NCI-H187 treated with DMSO at 0.1 percent for 48 hours (cell line): ENCODE results near the gene C14orf119.

ENCODE experiments used
- DNase-seq: peaks from one replicate; lab custom pipeline; 2025; lab: John Stamatoyannopoulos, UW

C14orf119 gene

DNA sequence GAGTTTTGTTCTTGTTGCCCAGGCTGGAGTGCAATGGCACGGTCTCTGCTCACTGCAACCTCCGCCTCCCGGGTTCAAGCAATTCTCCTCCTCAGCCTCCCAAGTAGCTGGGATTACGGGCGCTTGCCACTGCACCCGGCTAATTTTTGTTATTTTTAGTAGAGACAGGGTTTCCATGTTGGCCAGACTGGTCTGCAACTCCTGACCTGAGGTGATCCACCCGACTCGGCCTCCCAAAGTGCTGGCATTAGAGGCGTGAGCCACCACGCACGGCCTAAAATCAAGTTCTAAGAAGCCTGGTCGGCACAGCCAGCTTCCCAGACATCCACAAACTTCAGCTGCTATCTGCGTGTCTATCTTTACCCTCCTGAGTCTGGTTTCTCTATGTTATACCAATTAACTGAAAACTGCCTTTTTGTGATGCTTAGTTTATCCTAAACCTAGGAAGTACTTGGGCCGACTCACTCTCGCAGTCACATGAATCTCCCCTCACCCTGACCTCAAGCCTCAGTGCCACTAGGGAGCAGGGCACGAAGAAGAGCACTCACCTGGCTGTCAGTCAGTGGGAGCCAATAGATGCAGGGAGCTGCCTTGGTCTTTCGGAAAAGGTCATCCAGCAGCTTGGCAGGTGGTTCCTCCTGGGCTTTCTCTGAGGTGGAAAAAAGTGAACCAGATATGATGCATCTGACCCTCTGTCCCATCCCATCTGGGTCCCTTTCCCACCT lies 34.6 kb upstream of the C14orf119 start:
- no peak for DNase-seq

DNA sequence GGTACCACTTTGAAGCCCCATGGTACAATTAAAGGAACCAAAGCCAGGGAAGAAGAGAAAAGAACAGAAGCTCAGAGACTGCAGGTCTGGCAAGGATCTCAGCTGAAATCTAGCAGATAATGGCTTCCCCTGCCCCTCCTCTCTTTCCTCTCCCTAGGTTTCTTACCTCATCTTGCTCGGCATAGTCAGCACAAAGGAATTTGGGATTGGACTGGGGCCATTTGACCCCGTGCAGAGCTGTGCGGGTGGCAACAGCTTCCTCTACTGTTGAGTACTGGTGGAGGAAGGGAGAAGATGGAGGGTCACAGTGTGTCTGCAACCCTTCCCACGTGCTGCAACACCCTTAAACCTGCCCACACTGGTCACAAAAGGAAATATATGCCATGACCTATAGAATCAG lies 33.3 kb upstream of the C14orf119 start:
- no peak for DNase-seq

DNA sequence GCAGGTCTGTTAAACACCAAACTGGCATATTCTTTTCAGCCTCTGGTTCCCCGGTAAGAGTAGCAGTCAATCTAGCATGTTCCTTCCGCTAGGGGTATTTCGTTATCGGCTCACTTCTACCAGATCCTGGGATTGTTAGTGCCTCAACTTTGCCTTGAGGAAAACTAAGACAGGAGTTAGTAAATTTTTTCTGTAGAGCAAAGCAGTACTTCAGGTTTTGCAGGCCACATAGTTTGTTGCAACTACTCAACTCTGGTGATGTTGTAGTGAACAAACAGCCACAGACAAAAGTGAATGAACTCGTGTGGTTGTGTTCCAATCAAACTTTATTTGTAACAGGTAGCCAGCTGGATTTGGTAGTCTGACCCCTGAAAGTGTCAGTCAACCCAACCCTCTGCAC lies 31.7 kb upstream of the C14orf119 start:
- DNase-seq, result no peak

DNA sequence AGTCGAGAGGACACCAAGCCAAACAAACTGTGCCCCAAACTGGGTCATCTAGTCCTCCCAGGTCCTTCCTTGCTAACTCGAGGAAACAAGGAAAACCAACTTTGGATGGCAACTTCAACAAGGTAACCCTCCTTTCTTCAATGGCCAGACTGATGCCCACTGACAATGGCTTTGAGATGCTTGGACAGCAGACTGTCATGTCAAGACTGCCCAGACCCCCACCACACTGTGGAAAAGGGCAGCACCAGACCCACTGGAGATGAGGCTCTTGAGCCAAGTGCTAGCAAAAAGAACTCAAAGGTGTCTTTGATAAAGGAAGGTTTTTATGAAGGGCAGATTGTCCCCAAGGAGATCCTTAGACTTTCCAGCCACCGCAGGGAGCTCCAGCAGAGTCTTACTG lies 28.9 kb upstream of the C14orf119 start:
- no peak for DNase-seq

DNA sequence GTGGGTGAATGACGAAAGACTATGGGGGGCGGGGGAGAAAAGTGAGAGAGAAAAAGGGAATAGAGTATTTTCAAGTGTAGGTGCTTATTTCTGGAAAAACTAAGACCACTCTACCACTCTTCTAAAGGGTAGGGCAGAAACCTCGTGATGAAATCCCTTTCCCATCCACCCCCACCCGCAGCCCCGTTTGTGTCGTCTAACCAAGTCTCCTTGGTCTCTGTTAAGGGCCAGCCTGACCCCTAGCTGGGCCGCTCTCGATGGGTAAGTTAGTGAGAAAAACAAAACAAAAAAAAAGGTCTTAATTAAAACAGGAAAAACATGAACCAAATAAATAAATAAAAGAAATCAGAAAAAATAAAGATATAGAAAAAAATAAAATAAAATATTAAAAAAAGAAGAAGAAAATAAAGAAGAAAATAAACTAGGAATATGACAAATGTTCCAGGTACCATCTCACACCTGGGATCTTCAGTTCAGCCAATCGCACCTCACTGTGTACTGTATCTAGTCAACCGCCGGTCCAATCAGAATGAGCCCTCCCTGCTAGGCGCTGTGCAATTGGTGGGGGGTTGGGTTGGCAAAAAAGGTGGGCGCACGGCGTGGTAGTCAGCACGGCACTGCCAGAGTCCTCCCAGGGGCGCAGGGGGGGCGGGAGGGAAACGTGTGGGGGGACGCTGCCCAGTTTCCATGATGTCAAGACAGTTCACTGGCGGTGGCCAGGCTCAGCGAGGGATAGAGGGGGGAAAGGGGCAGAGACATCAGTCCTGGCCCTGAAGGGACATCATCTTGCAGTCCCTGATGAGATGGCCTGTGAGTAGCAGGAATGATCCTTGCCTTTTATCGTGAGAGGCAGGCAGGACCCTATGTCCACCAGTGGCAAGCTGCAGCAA lies 28.2 kb upstream of the C14orf119 start:
- DNase-seq, result no peak

DNA sequence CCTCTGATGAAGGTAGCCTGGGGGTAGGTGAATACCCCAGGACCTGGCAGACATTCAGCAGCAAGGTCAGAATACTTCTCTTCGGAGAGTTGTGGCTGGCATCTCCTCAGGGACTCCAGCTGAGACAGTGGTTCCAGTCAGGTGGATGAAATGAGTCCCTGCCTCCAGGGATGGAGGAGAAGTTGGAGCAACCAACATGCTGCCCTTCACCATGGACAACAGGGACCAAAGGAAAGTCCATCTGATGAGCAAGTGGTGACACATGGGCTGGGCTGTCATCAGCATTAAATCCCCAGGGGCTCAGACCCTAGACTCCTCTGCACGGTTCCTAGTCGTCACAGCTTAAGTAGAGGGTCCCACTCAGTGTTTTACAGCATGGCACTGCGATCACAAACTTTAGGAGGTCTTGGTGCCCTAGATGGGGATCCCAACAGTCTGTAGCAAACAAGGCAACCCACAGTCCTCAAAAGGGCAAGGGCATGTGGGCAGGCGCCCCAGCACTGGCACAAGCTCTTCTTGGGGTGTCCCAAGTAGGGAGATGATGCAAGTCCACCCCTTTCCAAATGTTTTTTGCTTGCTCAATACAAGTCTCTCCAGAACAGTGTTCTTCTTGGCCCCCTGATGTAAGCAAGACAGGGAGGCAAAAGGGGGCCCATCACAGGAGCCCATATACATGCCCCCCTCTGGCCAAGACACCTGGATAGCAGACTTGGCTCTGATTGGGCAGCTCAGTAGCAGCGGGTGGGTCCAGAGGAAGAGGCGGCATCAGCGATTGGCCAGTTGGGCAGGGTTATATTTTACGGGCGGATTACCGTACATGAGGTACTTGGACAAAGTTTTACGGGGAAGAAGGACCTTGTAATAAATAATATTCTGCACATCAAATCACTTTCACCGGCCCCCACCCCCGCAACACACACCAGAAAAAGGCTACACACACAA lies 27.2 kb upstream of the C14orf119 start:
- no peak for DNase-seq

DNA sequence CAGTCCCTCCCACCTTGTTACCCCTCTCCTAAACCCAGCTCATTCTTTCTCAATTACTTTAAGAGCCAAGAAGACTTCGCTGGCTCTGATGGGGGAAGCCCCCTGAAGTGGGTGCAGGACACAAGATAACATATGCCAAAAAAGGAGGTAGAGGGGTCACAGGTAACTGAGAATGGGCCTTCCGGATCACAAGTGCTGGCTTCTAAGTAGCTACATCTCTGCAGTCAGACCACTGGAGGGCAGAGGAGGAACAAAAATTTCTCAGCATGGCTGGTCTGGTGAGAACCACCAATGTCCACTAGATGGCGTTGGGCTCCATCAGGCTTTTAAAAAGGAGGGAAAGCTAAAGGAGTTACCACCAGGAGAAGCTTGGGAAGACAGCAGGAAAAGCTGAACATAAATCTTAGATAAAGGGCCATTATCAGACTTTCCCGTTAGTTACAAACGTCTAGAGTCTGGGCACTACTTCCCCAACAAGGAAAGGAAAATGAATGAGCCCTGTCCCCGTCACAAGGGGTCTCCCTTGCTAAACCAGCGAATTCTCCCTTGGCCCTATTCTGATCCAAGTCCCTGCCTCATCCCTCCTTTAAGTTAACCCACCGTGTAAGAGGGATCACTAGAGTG lies 26.4 kb upstream of the C14orf119 start:
- no peak for DNase-seq

DNA sequence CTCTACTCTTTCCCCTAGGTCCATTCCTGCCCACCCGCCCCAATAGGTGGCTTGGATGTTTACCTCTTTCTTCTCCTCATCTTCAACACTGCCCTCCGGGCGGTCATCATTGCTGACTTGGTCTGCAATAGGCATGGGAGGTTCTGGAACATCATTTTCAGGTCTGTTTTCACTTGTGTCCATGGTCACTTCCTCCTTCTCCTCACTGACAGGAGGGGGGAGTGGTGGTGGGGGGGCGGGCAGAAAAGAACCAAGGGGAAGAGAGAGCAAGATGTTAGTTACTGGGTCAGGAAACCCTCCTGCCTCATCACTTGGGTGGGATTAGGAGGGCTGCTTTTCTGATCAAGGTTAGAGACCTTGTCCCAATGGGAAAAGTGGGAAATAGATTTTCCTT lies 25.9 kb upstream of the C14orf119 start:
- DNase-seq, result no peak

DNA sequence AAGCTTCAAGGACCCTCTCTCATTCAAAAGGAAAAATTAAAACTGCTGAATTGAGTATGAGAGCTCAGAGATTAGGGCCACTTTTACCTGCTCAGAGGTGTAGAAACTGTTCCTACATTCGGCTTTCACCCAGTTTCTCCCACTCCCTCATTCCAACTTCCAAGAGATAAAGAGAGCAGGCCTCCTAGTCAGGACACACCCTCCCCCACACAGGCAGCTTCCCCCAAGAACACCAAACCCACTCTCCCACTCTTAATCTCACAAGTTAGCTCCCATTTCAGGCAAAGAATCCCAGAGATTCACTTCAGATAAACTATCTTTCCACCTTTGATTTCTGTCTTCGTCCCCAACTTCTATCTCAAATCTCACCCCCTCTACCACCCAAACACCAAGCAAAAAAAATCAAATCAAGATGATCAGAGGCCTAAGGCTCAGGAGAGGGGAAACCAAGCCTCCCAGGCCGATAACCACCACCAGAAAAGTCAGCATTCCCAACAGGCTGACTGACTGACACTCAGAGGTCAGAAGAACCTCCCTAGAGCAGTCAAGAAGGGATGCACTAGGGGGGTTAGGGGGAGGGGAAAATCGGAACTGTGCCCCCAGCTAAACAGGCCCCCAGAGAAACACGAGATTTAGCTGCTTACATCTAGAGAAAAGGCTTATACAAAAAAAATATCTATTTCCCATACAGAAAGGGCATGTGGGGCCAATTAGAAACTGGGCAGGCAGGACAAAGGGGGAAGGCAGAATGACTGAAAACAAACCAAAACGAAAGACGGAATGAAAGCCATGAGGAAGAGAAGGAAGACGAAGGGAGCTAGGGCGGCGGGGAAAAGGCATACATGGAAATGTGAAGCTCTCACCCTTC lies 24.8 kb upstream of the C14orf119 start:
- no peak for DNase-seq

DNA sequence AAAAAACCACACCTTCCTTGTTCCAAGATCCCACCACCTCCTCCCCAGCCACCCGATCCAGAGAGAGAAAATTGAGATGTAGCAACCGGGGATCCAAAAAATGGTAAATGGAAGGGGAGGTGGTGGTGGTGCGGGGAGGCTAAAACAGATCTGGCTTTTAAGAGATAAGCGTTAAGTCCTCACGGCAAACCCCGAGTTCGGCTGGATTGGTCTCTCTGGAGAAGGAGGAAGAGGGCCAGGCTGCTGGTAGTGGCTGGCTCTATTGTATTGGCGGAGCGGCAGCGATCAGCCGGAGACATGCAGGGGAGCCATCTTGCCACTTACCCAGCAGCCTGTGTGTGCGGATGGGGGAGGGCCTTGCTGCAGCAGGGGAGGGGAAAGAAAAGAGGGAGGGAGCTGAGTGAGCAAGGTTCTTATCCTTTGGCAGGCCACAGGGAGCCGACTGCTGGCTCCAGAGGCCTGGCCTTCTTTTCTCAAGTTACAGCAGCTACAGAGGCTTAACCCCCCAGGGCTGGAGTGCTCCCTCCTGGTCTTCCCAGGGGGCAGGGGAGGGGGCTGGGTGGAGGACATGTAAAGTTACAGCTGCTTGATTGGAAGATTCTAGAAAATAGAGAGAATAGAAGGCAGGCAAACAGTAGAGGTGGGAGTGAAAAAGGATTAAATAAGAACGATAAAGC lies 23.9 kb upstream of the C14orf119 start:
- no peak for DNase-seq

DNA sequence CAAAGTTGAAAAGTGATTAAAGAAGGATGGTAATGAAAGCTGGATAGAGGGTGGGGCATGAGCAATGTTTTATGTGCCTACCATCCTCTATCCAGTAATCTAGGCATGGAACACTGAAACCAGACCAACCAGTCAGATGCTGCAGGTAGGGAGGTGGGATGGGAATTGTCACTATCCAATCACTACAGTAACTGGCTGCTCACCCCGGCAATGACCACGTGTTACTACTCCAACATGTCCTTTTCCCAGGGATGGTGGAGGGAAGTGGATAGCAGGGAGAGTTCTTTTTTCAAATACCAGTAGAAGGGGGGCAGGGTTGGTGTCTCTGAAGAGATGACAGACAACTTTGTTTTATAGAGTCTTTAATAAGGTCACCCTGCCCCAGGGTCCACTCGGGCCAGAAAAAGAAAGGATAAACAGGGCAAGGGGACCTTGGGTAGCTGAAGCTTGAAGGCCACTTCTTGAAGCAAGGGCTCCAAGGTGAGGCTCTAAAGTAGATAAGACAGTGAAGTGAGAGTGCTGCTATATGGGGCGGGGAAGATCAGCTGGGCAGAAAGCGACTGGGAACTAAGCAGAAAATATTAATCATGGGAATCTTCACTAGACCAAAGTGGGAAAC lies 23.3 kb upstream of the C14orf119 start:
- no peak for DNase-seq

DNA sequence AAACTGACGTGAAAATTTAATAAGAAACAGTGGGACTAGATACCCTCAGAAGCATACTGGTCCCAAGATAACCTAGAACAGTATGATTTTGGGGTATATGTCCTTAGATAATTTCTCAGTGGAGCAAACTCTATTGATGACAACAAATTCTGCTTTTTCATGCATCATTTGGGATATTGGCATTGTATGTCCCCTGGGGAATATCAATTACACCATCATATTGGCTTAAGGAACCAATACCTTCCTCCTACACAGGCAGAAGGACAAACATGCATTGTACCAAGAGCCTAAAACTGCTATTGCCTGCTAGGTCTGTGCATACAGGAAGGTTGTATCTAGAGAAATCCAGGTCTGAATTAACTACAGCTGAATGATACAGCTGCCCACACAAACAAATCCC lies 20.4 kb upstream of the C14orf119 start:
- DNase-seq, result no peak

DNA sequence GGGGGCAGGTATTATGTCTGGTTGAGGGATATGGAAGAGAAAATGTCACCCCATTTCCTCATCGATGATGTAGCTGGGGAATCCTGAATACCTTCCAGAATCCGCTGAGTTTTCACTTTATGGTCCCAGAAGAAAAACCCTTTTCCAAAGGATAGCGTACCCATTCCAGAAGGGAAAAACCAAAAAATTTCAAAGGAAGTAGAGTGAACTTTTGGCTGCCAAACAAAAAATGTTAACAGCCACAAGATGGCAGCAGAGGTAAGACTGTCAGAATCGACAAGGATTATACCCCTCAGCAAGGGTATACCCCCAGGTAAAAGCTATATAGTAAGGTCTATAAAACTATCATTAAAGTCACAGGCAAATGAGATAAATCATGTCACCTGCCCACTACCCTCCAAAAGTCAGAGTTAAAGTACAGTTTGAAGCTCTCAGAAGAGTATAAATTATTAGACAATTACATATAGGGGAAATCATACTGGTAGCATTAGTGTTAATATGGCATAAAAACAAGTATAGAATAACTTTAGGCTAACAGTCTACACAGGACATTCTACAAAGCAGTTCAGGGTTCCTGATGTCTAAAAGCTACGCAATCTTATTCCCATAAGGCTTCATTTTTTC lies 18.4 kb upstream of the C14orf119 start:
- no peak for DNase-seq

DNA sequence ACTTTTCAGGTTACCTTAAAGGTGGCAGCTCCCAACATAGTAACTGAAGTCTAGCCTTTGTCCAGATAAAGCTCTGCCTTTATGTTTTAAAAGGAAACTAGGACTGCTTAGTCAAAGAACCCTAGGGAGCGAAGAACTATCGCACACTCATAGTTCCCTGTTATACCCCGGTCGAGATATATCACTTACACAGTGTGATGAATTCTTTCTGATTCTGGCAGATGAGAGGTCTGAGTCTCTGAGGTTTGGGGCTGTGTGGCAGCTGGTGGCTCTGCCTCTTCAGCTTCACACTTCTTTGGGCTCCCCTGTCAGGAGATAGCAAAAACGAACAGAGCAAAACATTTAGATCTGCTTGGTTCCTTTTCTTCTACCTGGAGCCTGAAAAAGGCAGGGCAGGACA lies 17.3 kb upstream of the C14orf119 start:
- no peak for DNase-seq

DNA sequence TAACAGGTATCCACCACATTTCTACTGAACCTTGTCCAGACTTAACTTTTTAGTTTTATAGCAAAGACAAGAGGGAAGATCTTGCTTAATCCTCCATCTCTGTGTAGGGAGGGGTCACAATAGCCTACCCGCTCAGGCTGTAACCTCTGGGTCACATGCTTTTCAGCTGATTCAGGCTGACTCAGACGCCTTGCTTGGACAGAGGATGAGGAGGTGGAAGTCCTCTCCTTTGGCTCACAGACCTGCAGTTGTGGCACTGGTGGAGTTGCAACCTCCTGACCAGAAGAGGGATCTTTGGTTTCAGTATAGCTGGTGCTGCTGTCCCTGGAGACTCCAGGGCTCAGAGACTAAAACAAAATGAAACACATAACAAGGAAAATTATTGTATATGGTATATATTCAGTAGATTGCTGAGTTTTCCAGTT lies 16.6 kb upstream of the C14orf119 start:
- DNase-seq, result no peak

DNA sequence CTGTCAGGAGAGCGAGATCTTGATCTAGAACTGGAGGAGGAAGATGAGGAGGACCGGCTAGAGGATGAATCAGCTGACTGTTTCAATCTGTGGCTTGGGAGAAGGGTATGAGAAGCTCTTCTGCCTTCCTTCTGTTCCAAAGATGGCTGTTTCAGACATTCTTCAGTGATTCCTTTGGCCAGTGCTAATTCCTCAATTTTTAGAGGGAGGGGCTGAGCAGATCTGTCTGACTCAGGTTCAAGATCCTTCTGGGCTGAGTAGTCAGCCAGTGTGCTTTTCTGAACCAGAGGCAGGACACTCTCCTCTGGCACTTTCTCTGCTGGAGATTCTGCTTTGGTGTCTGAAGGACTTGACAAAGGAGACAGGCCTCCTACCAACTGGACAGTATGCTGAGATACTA lies 15.6 kb upstream of the C14orf119 start:
- no peak for DNase-seq

DNA sequence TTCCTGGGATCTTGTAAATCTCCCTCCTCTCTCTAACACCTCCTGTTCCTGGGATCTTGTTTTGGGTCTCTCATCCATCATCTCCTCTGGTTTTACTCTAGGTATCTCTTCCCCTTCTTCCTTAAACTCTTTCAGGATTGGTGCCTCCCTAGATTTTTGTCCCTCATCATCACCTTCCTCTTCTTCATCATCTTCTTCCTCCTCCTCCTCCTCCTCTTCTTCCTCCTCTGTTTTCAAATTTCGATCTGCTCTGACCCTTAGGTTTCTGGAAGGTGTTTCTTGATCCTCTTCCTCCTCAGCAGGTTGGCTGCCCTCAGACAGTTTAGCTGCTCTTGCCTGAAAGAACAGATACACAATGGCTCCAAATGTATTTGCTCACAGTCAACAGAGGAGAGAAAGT lies 14.8 kb upstream of the C14orf119 start:
- no peak for DNase-seq

DNA sequence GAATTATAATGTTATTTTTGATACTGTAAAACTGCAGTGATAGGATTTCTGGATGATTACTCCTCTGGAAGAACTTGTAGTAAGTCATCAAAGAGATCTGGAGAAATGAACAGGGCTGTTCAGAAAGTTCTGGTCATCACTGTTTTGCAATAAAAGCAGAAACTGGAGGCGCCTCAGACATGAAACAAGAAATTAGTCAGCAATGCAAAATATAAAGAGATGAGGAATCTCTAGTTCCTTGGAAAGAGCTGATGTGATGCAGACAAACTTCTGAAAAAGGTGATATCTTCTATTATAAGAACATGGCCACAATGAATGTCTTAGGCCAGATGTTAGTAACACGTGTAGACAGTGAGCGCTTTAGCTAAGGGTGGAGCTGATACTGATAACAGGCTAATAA lies 9.8 kb upstream of the C14orf119 start:
- DNase-seq, result no peak

DNA sequence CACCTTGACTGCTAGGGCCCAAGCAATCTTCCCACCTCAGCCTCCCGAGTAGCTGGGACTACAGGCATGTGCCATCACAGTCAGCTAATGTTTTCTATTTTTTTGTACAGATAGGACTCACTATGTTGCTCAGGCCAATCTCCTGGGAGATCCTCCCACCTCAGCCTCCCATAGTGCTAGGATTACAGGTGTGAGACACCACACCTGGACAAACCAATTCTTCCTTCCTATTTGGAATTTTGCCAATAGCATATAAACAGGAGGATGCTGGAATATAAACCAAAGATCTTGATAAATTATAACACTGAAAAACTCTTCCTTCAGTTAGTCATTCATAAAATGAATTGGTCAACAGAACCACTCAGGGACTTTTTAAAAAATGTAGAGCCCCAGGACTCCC lies 8.7 kb upstream of the C14orf119 start:
- no peak for DNase-seq
